ENCODE measurements around the gene APOA4. TPM values are rescaled to one million over a fixed set of nuclear protein-coding genes. Genes with fewer than 3 reads are reported as not detected.

APOA4 gene
- total and polyA plus RNA-seq, 11 donors, result 0.86 TPM; not detected in 10

- peak; percentile 68 to 76 (median 76) for ATAC-seq
- Histone ChIP-seq H3K36me3 (peaks cover 0 to 7% (median 4%) of the 10 kb centered on the region in 9 donors), H3K4me1 (peaks cover 0 to 31% (median 16%) of the 10 kb centered on the region in 12 donors), H3K4me3 (peak overlapping the region in 6 of 12 donors; percentile 2 to 29 (median 20)), H3K27me3 (no peaks in the 10 kb centered on the region), H3K9me3 (no peaks in the 10 kb centered on the region), H3K27ac (no peak overlapping the region)
- peak; percentile 78 to 91 (median 83) for DNase-seq
- intact Hi-C loops (cut with DNase I), result loop anchor here (1.0 to 10.0 kb wide), 16 partner anchors 41 to 436 kb away; partner anchors contain the start of gene APOA1 (in 4 of the 10)
- no peak for TF ChIP-seq POLR2A (IDR thresholded peaks at IDR 0.05)
- TF ChIP-seq CTCF (IDR thresholded peaks at IDR 0.05), result peak; percentile 87 to 97 (median 92)
- WGBS, 4 donors, result 25 to 28% (median 26%) methylated on average over 29 to 31 of the region's 31 CpGs
These were observed 31.9 kb downstream of the APOA4 start for GRCh38 chr11:116791002-116791812.

- ATAC-seq, result peak in 1 of 4 donors; percentile 1
- 81 to 90% (median 88%) methylated on average over 47 to 53 of the region's 53 CpGs for WGBS, 4 donors
These were observed 32.7 kb downstream of the APOA4 start for GRCh38 chr11:116790167-116791001.

GRCh38 chr11:116788975-116789374 is 34.1 kb downstream of the APOA4 start:
- Histone ChIP-seq H3K9me3 (no peaks in the 10 kb centered on the region), H3K36me3 (peaks cover 3 to 30% (median 26%) of the 10 kb centered on the region in 9 donors), H3K27ac (no peak overlapping the region), H3K4me3 (no peak overlapping the region), H3K27me3 (no peaks in the 10 kb centered on the region), H3K4me1 (peaks cover 0 to 31% (median 16%) of the 10 kb centered on the region in 12 donors)
- TF ChIP-seq CTCF (IDR thresholded peaks at IDR 0.05) (no peak), POLR2A (IDR thresholded peaks at IDR 0.05) (no peak)
- intact Hi-C loops (cut with DNase I), result loop anchor here in 5 of 10 donors (2.0 to 10.0 kb wide), 4 partner anchors 433 to 446 kb away; partner anchors contain the start of genes PCSK7 (in 1 of the 5) and RNF214 (in 1 of the 5)
- no peak for DNase-seq
- 81 to 90% (median 89%) methylated on average over 4 of the region's 4 CpGs for WGBS, 4 donors
- no peak for ATAC-seq

More at GRCh38 chr11:116790167-116791001, 32.7 kb downstream of the APOA4 start:
- Histone ChIP-seq H3K9me3 (no peaks in the 10 kb centered on the region), H3K4me1 (peaks cover 0 to 31% (median 16%) of the 10 kb centered on the region in 12 donors), H3K27me3 (no peaks in the 10 kb centered on the region), H3K27ac (no peak overlapping the region), H3K4me3 (no peak overlapping the region), H3K36me3 (peaks cover 0 to 16% (median 12%) of the 10 kb centered on the region in 9 donors)
- TF ChIP-seq POLR2A (IDR thresholded peaks at IDR 0.05) (no peak), CTCF (IDR thresholded peaks at IDR 0.05) (no peak)
- intact Hi-C loops (cut with DNase I), result loop anchor here (1.0 to 10.0 kb wide), 16 partner anchors 42 to 437 kb away; partner anchors contain the start of gene APOA1 (in 4 of the 10)
- no peak for DNase-seq
